GM23248 (cell line): ENCODE data around the gene ABCB9. TPM values are rescaled to one million over a fixed set of nuclear protein-coding genes. Genes with fewer than 3 reads are reported as not detected.

Experiments
- DNase-seq: peaks from one replicate; pipeline ENCODE4 v3.0.0-alpha.2; 2015
- H2AFZ ChIP-seq: fragments of 200-600 bp; sonication (generic); 2 replicates; pipeline ENCODE4 v1.6.1; 2016; ENCODE audit warnings: antibody characterized with exemption
- H3F3A ChIP-seq: fragments of 200-600 bp; sonication (generic); 2 replicates; pipeline ENCODE4 v1.6.1; 2016; ENCODE audit warnings: mild to moderate bottlenecking, antibody characterized with exemption, mixed run types; ENCODE audit not compliant: insufficient read depth
- H3K27ac ChIP-seq: fragments of 200-600 bp; sonication (generic); 2 replicates; pipeline ENCODE4 v1.5.1; 2016; ENCODE audit warnings: mild to moderate bottlenecking
- H3K27me3 ChIP-seq: fragments of 200-600 bp; sonication (generic); replicated peaks from 2 replicates; pipeline ENCODE4 v1.6.1; 2016; ENCODE audit warnings: mild to moderate bottlenecking; ENCODE audit not compliant: insufficient read depth
- H3K36me3 ChIP-seq: fragments of 200-600 bp; sonication (generic); 2 replicates; pipeline ENCODE4 v1.6.1; 2016; ENCODE audit warnings: low read depth, mild to moderate bottlenecking
- H3K4me1 ChIP-seq: fragments of 200-600 bp; sonication (generic); 2 replicates; pipeline ENCODE4 v1.6.1; 2016; ENCODE audit warnings: mild to moderate bottlenecking; ENCODE audit not compliant: insufficient read depth
- H3K4me2 ChIP-seq: fragments of 200-600 bp; sonication (generic); one replicate; pipeline ENCODE4 v1.6.1; 2016; ENCODE audit warnings: mild to moderate bottlenecking; ENCODE audit not compliant: unreplicated experiment
- H3K4me3 ChIP-seq: fragments of 200-600 bp; sonication (generic); 2 replicates; pipeline ENCODE4 v1.5.1; 2016; ENCODE audit warnings: mild to moderate bottlenecking
- H3K79me2 ChIP-seq: fragments of 200-600 bp; sonication (generic); 2 replicates; pipeline ENCODE4 v1.6.1; 2016; ENCODE audit warnings: mild to moderate bottlenecking; ENCODE audit not compliant: insufficient read depth
- H3K9ac ChIP-seq: fragments of 200-600 bp; sonication (generic); 2 replicates; pipeline ENCODE4 v1.6.1; 2016; ENCODE audit warnings: mild to moderate bottlenecking
- H3K9me2 ChIP-seq: fragments of 200-600 bp; sonication (generic); 2 replicates; pipeline ENCODE4 v1.6.1; 2016; ENCODE audit warnings: mixed run types, mild to moderate bottlenecking, moderate library complexity; ENCODE audit not compliant: insufficient read depth
- H3K9me3 ChIP-seq: fragments of 200-600 bp; sonication (generic); one replicate; pipeline ENCODE4 v1.6.1; 2017; ENCODE audit warnings: low read depth
- H4K20me1 ChIP-seq: fragments of 200-600 bp; sonication (generic); 2 replicates; pipeline ENCODE4 v1.6.0; 2016; ENCODE audit not compliant: insufficient read depth
- EZH2 ChIP-seq: fragments of 200-600 bp; sonication (generic); IDR thresholded peaks from 2 replicates; pipeline ENCODE4 v1.6.1; 2018; ENCODE audit warnings: antibody characterized with exemption, mild to moderate bottlenecking; ENCODE audit not compliant: insufficient read depth, poor library complexity, severe bottlenecking
- EZH2phosphoT487 ChIP-seq: fragments of 200-600 bp; sonication (generic); IDR thresholded peaks from 2 replicates; pipeline ENCODE4 v1.6.1; 2018; ENCODE audit warnings: antibody characterized with exemption, moderate library complexity, mild to moderate bottlenecking, low read depth; ENCODE audit not compliant: insufficient read depth
- WGBS, 2 experiments: methylation state at CpG; one replicate each; pipeline ENCODE4 v1.1.6; 2015 to 2017; ENCODE audit warnings: low lambda C conversion rate in 2 of 2, low coverage in 1 of 2; ENCODE audit errors: missing lambda C conversion rate in 2 of 2; 5-methylcytosine and 5-hydroxymethylcytosine counted together
- in situ Hi-C: fragments of 300-500 bp; cut with MboI; formaldehyde crosslinking; loops from 2 replicates; pipeline ENCODE4 v1.15.0; 2020
- polyA plus RNA-seq: library from polyadenylated mRNA; unstranded; fragments of >200 nt; fragmentation: Nextera tagmentation; extraction: Ambion mirVana; gene quantifications from 2 replicates; pipeline ENCODE4 v1.2.1, GENCODE V29; 2016
- total RNA-seq: library from RNA; depleted of rRNA; stranded (reverse); fragments of >200 nt; shearing (Covaris generic); gene quantifications from 2 replicates; pipeline ENCODE4 v1.2.3, GENCODE V29; 2014

ABCB9 gene
- total and polyA plus RNA-seq, 2 experiments from 2014 or later, result 2.2 to 4.4 TPM

GRCh38 chr12:123004287-123004686 lies 38.0 kb upstream of the ABCB9 start:
- no peaks in the 10 kb centered on the region for H3K9me3 ChIP-seq
- no peak overlapping the region for H3K4me2 ChIP-seq
- H3K9me2 ChIP-seq, result no peaks in the 10 kb centered on the region
- H3F3A ChIP-seq, result no peaks in the 10 kb centered on the region; the same call in 1 of the 2 replicates
- TF ChIP-seq EZH2phosphoT487, result no peak
- no peak for TF ChIP-seq EZH2
- H3K27ac ChIP-seq, result no peak overlapping the region
- WGBS, 2 experiments, result 88 to 90% methylated on average over 14 of the region's 14 CpGs
- no peak overlapping the region for H2AFZ ChIP-seq
- no peaks in the 10 kb centered on the region for H3K27me3 ChIP-seq
- H3K9ac ChIP-seq, result no peak overlapping the region
- no peak for DNase-seq
- no peaks in the 10 kb centered on the region for H4K20me1 ChIP-seq
- H3K36me3 ChIP-seq, result no peaks in the 10 kb centered on the region
- H3K79me2 ChIP-seq, result no peaks in the 10 kb centered on the region
- H3K4me3 ChIP-seq, result no peak overlapping the region
- in situ Hi-C loops, result no loop called here
- H3K4me1 ChIP-seq, result no peaks in the 10 kb centered on the region

GRCh38 chr12:123003257-123003656 lies 37.0 kb upstream of the ABCB9 start:
- 88 to 89% methylated on average over 6 of the region's 6 CpGs for WGBS, 2 experiments
- Histone ChIP-seq H3K9ac (no peak overlapping the region), H3F3A (no peaks in the 10 kb centered on the region; the same call in 1 of the 2 replicates), H3K9me3 (no peaks in the 10 kb centered on the region), H3K27ac (no peak overlapping the region), H4K20me1 (no peaks in the 10 kb centered on the region), H3K79me2 (no peaks in the 10 kb centered on the region), H3K4me3 (no peak overlapping the region), H3K4me2 (no peak overlapping the region), H3K36me3 (no peaks in the 10 kb centered on the region), H3K4me1 (no peaks in the 10 kb centered on the region), H3K9me2 (no peaks in the 10 kb centered on the region), H3K27me3 (no peaks in the 10 kb centered on the region), H2AFZ (no peak overlapping the region)
- TF ChIP-seq EZH2phosphoT487, result no peak
- TF ChIP-seq EZH2, result no peak
- no peak for DNase-seq
- in situ Hi-C loops, result no loop called here

- H3K9me3 ChIP-seq, result no peaks in the 10 kb centered on the region
- no peaks in the 10 kb centered on the region for H4K20me1 ChIP-seq
- H3K9me2 ChIP-seq, result no peaks in the 10 kb centered on the region
- DNase-seq, result no peak
- no peak for TF ChIP-seq EZH2
- TF ChIP-seq EZH2phosphoT487, result no peak
- H3K36me3 ChIP-seq, result no peaks in the 10 kb centered on the region
- H3K4me1 ChIP-seq, result no peaks in the 10 kb centered on the region
- in situ Hi-C loops, result no loop called here
- no peak overlapping the region for H3K4me3 ChIP-seq
- H3K27me3 ChIP-seq, result no peaks in the 10 kb centered on the region
- H3F3A ChIP-seq, result no peaks in the 10 kb centered on the region
- WGBS, 2 experiments, result 82 to 87% methylated on average over 3 of the region's 3 CpGs
- H2AFZ ChIP-seq, result no peak overlapping the region
- no peak overlapping the region for H3K4me2 ChIP-seq
- H3K27ac ChIP-seq, result no peak overlapping the region
- no peak overlapping the region for H3K9ac ChIP-seq
- no peaks in the 10 kb centered on the region for H3K79me2 ChIP-seq
Measured at GRCh38 chr12:123001464-123001863, 35.2 kb upstream of the ABCB9 start.

- H3K9me3 ChIP-seq, result no peaks in the 10 kb centered on the region
- no peak overlapping the region for H3K27ac ChIP-seq
- TF ChIP-seq EZH2 (no peak), EZH2phosphoT487 (no peak)
- H3F3A ChIP-seq, result no peaks in the 10 kb centered on the region
- no peaks in the 10 kb centered on the region for H3K79me2 ChIP-seq
- no peaks in the 10 kb centered on the region for H4K20me1 ChIP-seq
- H3K36me3 ChIP-seq, result no peaks in the 10 kb centered on the region
- no peak overlapping the region for H3K4me2 ChIP-seq
- no peaks in the 10 kb centered on the region for H3K4me1 ChIP-seq
- no peak overlapping the region for H2AFZ ChIP-seq
- in situ Hi-C loops, result no loop called here
- H3K9me2 ChIP-seq, result no peaks in the 10 kb centered on the region
- 98 to 99% methylated on average over 10 of the region's 10 CpGs for WGBS, 2 experiments
- H3K4me3 ChIP-seq, result no peak overlapping the region
- H3K9ac ChIP-seq, result no peak overlapping the region
- H3K27me3 ChIP-seq, result no peaks in the 10 kb centered on the region
- no peak for DNase-seq
Measured at GRCh38 chr12:123000578-123000977, 34.3 kb upstream of the ABCB9 start.

- H3K36me3 ChIP-seq, result no peaks in the 10 kb centered on the region
- H3K4me1 ChIP-seq, result no peaks in the 10 kb centered on the region
- no peaks in the 10 kb centered on the region for H3K9me2 ChIP-seq
- H3K9ac ChIP-seq, result no peak overlapping the region
- H3F3A ChIP-seq, result no peaks in the 10 kb centered on the region
- H3K4me3 ChIP-seq, result no peak overlapping the region
- no peaks in the 10 kb centered on the region for H3K27me3 ChIP-seq
- no peak for DNase-seq
- no peak overlapping the region for H3K27ac ChIP-seq
- TF ChIP-seq EZH2phosphoT487 (no peak), EZH2 (no peak)
- H3K9me3 ChIP-seq, result no peaks in the 10 kb centered on the region
- 91% methylated on average over 20 of the region's 20 CpGs for WGBS, 2 experiments
- no peaks in the 10 kb centered on the region for H4K20me1 ChIP-seq
- H2AFZ ChIP-seq, result no peak overlapping the region
- H3K4me2 ChIP-seq, result no peak overlapping the region
- no peaks in the 10 kb centered on the region for H3K79me2 ChIP-seq
- in situ Hi-C loops, result no loop called here
Measured at GRCh38 chr12:122999986-123000420, 33.7 kb upstream of the ABCB9 start.
